ENCODE data around the gene SUGP1.

GRCh38 chr19:19305696-19306095 is 14.6 kb downstream of the SUGP1 start:
- no peak for TF ChIP-seq EZH2 (IDR thresholded peaks at IDR 0.05; ENCODE audit: borderline replicate concordance)
- TF ChIP-seq, protein P1, sequence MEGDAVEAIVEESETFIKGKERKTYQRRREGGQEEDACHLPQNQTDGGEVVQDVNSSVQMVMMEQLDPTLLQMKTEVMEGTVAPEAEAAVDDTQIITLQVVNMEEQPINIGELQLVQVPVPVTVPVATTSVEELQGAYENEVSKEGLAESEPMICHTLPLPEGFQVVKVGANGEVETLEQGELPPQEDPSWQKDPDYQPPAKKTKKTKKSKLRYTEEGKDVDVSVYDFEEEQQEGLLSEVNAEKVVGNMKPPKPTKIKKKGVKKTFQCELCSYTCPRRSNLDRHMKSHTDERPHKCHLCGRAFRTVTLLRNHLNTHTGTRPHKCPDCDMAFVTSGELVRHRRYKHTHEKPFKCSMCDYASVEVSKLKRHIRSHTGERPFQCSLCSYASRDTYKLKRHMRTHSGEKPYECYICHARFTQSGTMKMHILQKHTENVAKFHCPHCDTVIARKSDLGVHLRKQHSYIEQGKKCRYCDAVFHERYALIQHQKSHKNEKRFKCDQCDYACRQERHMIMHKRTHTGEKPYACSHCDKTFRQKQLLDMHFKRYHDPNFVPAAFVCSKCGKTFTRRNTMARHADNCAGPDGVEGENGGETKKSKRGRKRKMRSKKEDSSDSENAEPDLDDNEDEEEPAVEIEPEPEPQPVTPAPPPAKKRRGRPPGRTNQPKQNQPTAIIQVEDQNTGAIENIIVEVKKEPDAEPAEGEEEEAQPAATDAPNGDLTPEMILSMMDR (IDR thresholded peaks at IDR 0.05; ENCODE audit: poor library complexity), result no peak
